Heart right ventricle (tissue), 16 donors: ENCODE data around the gene GRIN2A. TPM values are rescaled to one million over a fixed set of nuclear protein-coding genes. Genes with fewer than 3 reads are reported as not detected.
A peak's percentile ranks its signal among the peaks of the same experiment; 100 is the strongest.

Source experiments
- ATAC-seq, 8 donors: fragments of 200-7000 bp; cut with Tn5 transposase; one replicate each; pipeline ENCODE4 v1.9.1; 2020; ENCODE audit warnings: mild to moderate bottlenecking in 8 of 8, moderate library complexity in 8 of 8, moderate number of reproducible peaks in 1 of 8
- DNase-seq, 2 donors: peaks; one replicate each; pipeline ENCODE4 v3.0.0-alpha.2; 2020
- H3K27ac ChIP-seq, 10 donors: fragments of 200-600 bp; sonication (generic) in 2 of 10; one replicate each; pipeline versions ENCODE4 v1.5.0 to v1.8.0; 2020 to 2022; ENCODE audit warnings: mild to moderate bottlenecking in 3 of 10
- H3K27me3 ChIP-seq, 7 donors: fragments of 200-600 bp; one replicate each; pipeline ENCODE4 v1.8.0; 2021 to 2022; ENCODE audit warnings: mild to moderate bottlenecking in 2 of 7
- H3K36me3 ChIP-seq, 9 donors: fragments of 200-600 bp; sonication (generic) in 1 of 9; one replicate each; pipeline versions ENCODE4 v1.5.0 to v1.8.0; 2020 to 2022; ENCODE audit warnings: mild to moderate bottlenecking in 2 of 9
- H3K4me1 ChIP-seq, 9 donors: fragments of 200-600 bp; sonication (generic) in 1 of 9; one replicate each; pipeline versions ENCODE4 v1.5.0 to v1.8.0; 2020 to 2022; ENCODE audit warnings: mild to moderate bottlenecking in 4 of 9
- H3K4me3 ChIP-seq, 10 donors: fragments of 200-600 bp; sonication (generic) in 2 of 10; one replicate each; pipeline versions ENCODE4 v1.5.0 to v1.8.0; 2020 to 2022; ENCODE audit warnings: mild to moderate bottlenecking in 7 of 10, moderate library complexity in 2 of 10
- H3K9me3 ChIP-seq, 11 donors: fragments of 200-600 bp in 10 of 11; sonication (generic) in 2 of 11; one replicate each; pipeline versions ENCODE4 v1.5.0 to v1.8.0; 2013 to 2022; ENCODE audit warnings: mild to moderate bottlenecking in 2 of 11, control low read depth in 1 of 11, moderate library complexity in 1 of 11
- CTCF ChIP-seq, 9 donors: fragments of 200-600 bp; sonication (generic) in 2 of 9; IDR thresholded peaks; one replicate each; pipeline versions ENCODE4 v1.5.0 to v1.8.0; 2021 to 2022; ENCODE audit warnings: antibody characterized with exemption in 9 of 9, mild to moderate bottlenecking in 5 of 9, moderate library complexity in 1 of 9
- WGBS, 2 donors: extraction: QIAGEN DNeasy Blood & Tissue Kit; methylation state at CpG; one replicate each; pipeline ENCODE4 v1.1.7; 2013; ENCODE audit warnings: inconsistent platforms in 1 of 2; 5-methylcytosine and 5-hydroxymethylcytosine counted together
- intact Hi-C, 10 donors: fragments of 100-400 bp; cut with DNase I; formaldehyde crosslinking; loops; one replicate each; pipeline versions ENCODE4 v1.11.1 to v1.14.2; 2022
- polyA plus RNA-seq, 2 donors: library from polyadenylated mRNA; stranded (reverse); fragments of 200-250 nt; gene quantifications; one replicate each; pipeline ENCODE4 v1.2.3, GENCODE V29; 2013
- total RNA-seq, 10 donors: library from RNA; stranded (reverse); fragmentation: NEBNext Ultra II Directional in 3 of 10; extraction: Animal tissue kit (Norgen Biotek cat#: 25700) in 3 of 10; gene quantifications; one replicate each; pipeline versions ENCODE4 v1.2.1 to v1.2.4, GENCODE V29; 2021 to 2023
- donor health status: Arrhythmogenic right ventricular cardiomyopathy.
- donor health status: ischemic (EF 13 %, LVEDD 7.1; RV severe dilation, severe dysfunction).
- donor health status: healthy with polysubstance abuse.
- donor health status: DM: no; HTN: yes; CAD: no.
- donor health status: DM: no; HTN: no; CAD: no.
- donor health status: ischemic (EF 25% LVEDD 6.9; RV normal size, moderate dysfunction).
- donor health status: ischemic (EF 25% LVEDD 5.7; RV mildly dilated, moderate dysfunction).
- donor health status: healthy.
- donor health status: DM: yes; HTN: yes; CAD: no.
- donor health status: Ischemic cardiomyopathy.
- donor health status: ischemic (EF 35%, LVEDD 5.7; RV mildly dilated, moderate dysfunction).
- donor health status: nonischemic (EF 11% LVEDD 7.7; RV severe dilation, severe dysfunction).
- donor health status: DM: yes; HTN: yes; CAD: no.
- donor health status: PGD.
- donor health status: ischemic (EF 29% LVEDD 5.4; RV normal size, mild dysfunction).
- donor health status: nonischemic (EF 23%, LVEDD 6.1; RV moderate dilation, normal function).

GRIN2A gene
- total and polyA plus RNA-seq, 12 donors: 0.01 to 11.7 (median 4.7) TPM

DNA sequence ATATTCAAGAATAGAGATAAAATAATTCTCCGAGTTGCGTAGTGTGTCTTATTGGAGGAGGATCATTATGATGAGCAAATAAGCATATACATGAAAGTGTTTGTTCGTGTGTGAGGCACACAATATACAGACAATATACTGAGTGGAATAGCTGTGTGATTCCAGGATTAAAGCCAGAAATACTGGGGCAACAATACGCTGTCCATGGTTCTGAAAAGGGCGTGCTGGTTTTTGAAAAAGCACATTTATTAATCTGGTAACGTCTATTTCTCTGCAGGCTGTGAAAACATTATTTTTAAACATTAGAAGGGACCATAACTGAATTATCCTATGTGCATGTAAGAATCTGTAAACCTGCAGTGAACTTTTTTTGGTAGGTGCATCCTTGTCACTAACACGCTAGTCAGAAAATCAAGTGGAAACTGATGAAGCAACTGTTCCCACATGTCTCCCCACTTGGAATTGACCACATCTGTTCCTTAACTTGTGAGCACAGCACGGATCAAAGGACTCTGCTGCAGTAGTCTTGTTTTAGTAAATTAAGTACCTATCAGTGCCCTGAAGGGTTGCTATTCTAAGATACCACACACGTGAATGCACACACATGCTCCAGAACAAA lies 346.0 kb downstream of the GRIN2A start:
- no peak overlapping the region for H3K27ac ChIP-seq
- no peak for TF ChIP-seq CTCF (IDR thresholded peaks at IDR 0.05)
- H3K4me3 ChIP-seq: no peak overlapping the region
- H3K27me3 ChIP-seq: peaks cover 0 to 6% (median 0%) of the 10 kb centered on the region in 7 donors
- intact Hi-C loops: no loop called here
- peak in 1 of 2 donors; percentile 25 for DNase-seq
- H3K36me3 ChIP-seq: no peaks in the 10 kb centered on the region
- 43 to 48% methylated on average over 9 of the region's 9 CpGs for WGBS, 2 donors
- H3K9me3 ChIP-seq: no peaks in the 10 kb centered on the region
- H3K4me1 ChIP-seq: no peaks in the 10 kb centered on the region
- ATAC-seq: no peak

DNA sequence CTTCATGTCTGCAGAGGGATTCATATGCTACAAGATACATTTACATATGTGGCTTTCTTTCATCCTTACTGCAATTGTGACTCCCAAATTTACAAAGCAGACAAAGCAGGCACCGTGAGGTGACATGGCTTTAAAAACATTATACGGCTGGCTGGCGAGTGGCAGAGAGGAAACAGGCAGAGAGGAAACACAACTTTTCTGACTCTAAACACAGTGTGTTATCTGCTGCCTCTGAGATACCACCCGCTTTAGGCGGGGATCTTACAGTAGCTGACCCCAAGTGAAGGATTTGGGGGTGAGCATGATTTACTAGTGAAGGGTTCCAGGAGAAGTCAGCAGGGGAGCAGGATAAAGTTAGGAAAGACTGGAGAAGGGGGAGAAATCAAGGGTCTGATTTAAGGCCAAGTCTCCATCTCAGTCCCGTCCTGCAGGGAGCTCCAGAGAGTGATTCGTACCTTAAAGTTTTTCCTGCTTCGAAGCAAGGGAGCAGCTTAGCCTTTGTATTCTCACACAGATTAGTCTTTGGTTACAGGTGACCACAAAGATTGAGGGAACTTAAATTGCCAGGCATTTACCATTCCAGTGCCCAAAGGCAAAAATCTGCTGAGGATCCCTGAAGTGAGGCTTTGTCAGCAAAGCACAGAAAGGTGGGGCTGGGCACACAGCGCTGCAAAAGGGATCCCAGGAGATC lies 355.0 kb downstream of the GRIN2A start:
- peaks cover 0 to 13% (median 3%) of the 10 kb centered on the region in 7 donors for H3K27me3 ChIP-seq
- no peak overlapping the region for H3K4me3 ChIP-seq
- H3K36me3 ChIP-seq: no peaks in the 10 kb centered on the region
- 28 to 41% methylated on average over 9 of the region's 9 CpGs for WGBS, 2 donors
- no peaks in the 10 kb centered on the region for H3K4me1 ChIP-seq
- intact Hi-C loops: loop anchor here in 1 of 10 donors (10.0 kb wide), 1 partner anchor 218 kb away; no protein-coding TSS in a partner anchor
- no peak overlapping the region for H3K27ac ChIP-seq
- no peak for ATAC-seq
- no peak for TF ChIP-seq CTCF (IDR thresholded peaks at IDR 0.05)
- no peak for DNase-seq
- H3K9me3 ChIP-seq: no peaks in the 10 kb centered on the region

DNA sequence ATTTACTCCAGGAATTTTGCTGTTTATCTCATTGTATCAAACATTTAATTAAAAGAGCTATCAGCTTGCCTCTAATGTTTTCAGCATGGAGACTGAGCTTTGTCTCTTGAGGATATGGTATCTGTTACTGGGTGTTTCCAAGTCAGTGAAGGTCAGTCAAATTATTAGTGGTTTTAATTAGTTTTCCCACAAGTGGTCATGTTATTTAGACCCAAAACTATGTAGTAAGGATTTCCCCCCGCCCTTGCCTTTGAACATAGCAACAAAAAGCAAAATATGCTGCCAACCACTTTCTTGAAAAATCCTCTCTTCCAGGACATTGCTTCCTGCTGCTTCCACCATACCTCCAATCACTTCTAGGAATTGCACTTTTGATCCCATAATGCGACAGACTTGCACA lies 355.6 kb downstream of the GRIN2A start:
- 69 to 71% methylated on average over 2 of the region's 2 CpGs for WGBS, 2 donors
- Histone ChIP-seq H3K27me3 (peaks cover 0 to 13% (median 3%) of the 10 kb centered on the region in 7 donors), H3K4me3 (no peak overlapping the region), H3K4me1 (no peaks in the 10 kb centered on the region), H3K36me3 (no peaks in the 10 kb centered on the region), H3K27ac (no peak overlapping the region), H3K9me3 (no peaks in the 10 kb centered on the region)
- no peak for DNase-seq
- intact Hi-C loops: loop anchor here in 1 of 10 donors (10.0 kb wide), 1 partner anchor 218 kb away; no protein-coding TSS in a partner anchor
- TF ChIP-seq CTCF (IDR thresholded peaks at IDR 0.05): no peak
- ATAC-seq: no peak

DNA sequence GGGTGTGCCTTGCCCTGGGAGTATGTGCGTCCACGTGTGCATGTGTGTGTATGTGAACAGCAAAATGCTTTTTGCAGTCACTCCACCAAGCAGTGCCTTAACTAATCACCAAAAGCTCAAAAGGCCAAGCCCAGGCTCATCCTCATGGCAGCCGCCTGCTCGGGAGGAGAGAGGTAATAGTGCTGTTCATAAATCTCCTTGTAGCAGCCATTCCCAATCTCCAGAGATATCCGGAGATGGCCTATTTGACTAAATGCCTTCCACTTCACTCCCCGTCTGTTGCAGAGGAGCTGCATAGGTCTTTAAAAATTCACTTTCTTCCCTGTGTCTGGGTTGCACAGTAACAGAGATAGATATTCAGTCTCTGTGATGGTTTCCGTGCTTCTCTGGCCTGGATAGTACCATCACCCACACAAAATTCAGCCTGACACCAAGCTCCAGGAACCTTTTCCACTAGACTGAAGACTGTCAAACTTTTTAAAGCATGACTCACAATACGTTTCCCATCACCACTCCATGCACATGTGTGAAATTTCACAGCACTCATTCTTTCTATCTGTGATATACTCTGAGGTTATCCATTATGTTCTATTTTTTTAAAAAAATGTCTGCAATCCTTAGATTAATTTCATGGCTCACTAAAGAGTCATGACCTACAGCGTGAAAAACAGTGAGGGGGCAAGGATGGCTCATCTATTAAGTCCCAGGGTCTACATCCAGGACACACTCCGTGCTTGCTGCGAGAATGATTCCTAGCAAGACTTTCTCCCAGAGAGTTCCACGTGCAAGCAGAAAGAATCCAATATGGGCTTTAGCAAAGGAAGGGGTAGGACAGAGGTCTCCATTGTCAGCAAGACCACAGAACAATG lies 357.8 kb downstream of the GRIN2A start:
- WGBS, 2 donors: 67 to 74% methylated on average over 12 of the region's 12 CpGs
- intact Hi-C loops: loop anchor here in 1 of 10 donors (10.0 kb wide), 1 partner anchor 220 kb away; no protein-coding TSS in a partner anchor
- TF ChIP-seq CTCF (IDR thresholded peaks at IDR 0.05): no peak
- peaks cover 0 to 13% (median 3%) of the 10 kb centered on the region in 7 donors for H3K27me3 ChIP-seq
- H3K9me3 ChIP-seq: no peaks in the 10 kb centered on the region
- no peaks in the 10 kb centered on the region for H3K4me1 ChIP-seq
- no peak overlapping the region for H3K4me3 ChIP-seq
- no peak for ATAC-seq
- no peaks in the 10 kb centered on the region for H3K36me3 ChIP-seq
- no peak overlapping the region for H3K27ac ChIP-seq
- DNase-seq: no peak
